GM18505 (cell line): Measurements from ENCODE around the gene RETREG3.

ENCODE experiments used
- ATAC-seq: cut with Tn5 transposase; IDR thresholded peaks from one replicate; pipeline ENCODE4 v1.9.1; 2021; ENCODE audit not compliant: unreplicated experiment
- POLR2A ChIP-seq: IDR thresholded peaks from 4 replicates; pipeline ENCODE4 v1.6.1; 2011; ENCODE audit warnings: borderline replicate concordance; ENCODE audit not compliant: insufficient read depth, insufficient read length; ENCODE audit errors: extremely low read depth

Gene RETREG3

DNA sequence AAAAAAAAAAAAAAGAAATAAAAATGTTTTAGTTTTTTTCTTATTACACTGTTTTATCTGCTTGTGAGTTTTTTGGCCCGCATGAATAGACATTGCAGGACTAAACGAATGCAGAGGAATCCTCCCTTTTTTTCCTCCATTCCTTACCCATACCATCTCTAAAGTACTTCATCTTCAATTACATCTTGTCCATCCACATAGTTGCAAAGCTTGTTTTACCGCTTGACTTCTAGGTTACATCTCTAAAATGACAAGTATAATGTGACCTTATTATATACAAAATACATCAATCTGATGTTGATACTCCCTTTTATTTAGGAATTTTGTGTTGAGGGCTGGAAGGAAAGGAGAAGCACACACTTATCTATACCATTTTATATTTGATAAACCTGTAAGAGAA lies 12.8 kb downstream of the RETREG3 start:
- TF ChIP-seq POLR2A: no peak

GRCh38 chr17:42591411-42591810 lies 17.8 kb downstream of the RETREG3 start:
- ATAC-seq: no peak
- TF ChIP-seq POLR2A: no peak

More for the DNA sequence above, 12.8 kb downstream of the RETREG3 start:
- ATAC-seq: no peak

DNA sequence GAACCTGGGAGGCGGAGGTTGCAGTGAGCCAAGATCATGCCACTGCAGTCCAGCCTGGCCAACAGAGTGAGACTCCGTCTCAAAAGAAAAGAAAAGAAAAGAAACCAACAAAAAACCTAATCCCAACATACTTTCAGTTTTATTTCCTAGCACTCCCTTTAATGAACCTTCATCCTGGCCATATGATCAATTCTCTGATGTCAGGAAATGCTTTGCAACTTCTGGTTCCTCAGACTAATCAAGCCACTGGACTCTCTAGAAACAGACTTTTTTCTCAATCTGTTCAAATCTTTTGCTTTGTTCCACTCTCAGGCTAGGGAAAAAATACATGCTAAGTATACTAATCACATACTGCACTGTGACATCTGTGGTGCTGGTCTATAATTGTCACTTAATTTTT lies 18.3 kb downstream of the RETREG3 start:
- no peak for TF ChIP-seq POLR2A
- ATAC-seq: no peak

DNA sequence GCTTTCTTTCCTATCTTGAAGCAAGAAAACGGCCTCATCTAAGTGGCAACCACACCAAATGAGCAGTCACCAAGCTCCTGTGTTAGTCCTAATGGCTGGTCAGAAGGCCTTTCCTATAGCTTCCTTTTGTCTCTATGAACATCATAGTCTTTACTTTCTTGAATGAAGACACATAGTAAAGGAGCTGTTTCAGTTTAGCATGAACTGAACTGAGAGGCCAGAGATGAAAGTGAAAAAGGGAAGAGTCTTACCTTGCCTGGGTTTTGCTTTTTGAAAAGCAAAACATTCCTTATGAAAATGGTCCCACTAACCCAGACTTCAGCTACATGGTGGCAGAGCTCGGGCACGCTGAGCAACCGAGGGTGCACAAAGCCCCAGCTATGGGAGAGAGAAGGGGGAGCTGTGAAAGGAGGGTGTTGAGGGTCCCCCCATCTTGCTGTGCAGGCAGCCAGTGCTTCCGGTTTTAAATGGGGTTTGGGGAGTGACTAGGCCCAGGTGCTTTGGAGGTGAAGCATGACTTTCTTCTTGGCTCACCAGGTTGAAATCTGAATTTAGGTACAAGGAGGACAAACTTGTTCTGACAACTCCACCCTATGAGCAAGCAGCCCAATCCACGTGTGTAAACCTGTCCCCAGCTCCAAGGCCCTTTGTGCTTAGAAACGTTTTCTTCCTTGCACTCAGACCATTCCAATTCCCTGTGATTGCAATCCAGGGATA lies 22.5 kb downstream of the RETREG3 start:
- TF ChIP-seq POLR2A: no peak
- ATAC-seq: no peak

DNA sequence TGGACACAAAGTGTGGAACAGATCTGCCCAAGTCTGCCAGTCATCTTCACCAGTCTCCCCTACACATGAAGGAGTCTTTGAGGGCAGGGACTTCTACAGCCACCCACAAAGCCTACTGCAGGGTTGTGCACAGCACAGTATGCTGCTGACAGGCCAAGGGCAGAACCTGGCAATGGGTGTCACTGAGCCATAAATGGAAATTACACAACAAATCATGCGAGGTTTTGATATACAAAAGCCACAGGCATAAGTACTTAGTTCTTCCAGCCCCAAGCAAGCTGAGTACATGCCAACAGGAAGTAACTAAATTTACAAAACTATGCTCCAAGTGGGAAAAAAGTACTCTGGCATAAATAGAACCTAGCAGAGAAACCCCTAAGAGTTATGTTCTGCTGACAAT lies 23.8 kb downstream of the RETREG3 start:
- no peak for TF ChIP-seq POLR2A
- ATAC-seq: no peak

- TF ChIP-seq POLR2A: no peak
- no peak for ATAC-seq
These were observed 24.3 kb downstream of the RETREG3 start for GRCh38 chr17:42584880-42585279.

- TF ChIP-seq POLR2A: no peak
- no peak for ATAC-seq
These were observed 27.4 kb downstream of the RETREG3 start for GRCh38 chr17:42581744-42582270.

- TF ChIP-seq POLR2A: no peak
- no peak for ATAC-seq
These were observed 29.2 kb downstream of the RETREG3 start for GRCh38 chr17:42579794-42580551.

DNA sequence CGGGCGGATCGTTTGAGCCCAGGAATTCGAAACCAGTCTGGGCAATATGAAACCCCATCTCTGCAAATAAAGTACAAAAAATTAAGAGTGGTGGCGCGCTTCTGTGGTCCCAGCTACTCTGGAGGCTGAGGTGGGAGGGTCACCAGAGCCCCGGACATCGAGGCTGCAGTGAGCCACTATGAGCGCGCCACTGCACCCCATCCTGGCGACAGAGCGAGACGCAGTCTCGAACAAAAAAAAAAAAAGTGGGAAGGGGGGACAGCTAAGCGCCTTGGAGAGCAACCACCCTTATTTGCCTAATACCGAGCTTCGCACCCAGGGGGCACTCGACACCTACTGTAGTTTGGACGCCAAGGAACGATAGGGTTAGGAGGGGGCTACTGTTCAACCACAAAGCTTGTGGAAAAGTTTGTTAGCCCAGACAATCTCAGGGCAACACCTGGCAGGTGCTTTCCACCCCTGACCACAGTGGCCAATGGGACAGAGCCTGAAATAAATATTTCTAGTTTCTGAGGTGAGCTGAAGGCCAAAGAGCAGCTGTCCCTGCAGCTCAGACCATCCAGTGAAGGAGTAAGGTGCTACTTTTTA lies 30.8 kb downstream of the RETREG3 start:
- peak; percentile 46 for ATAC-seq
- TF ChIP-seq POLR2A: no peak

- peak; percentile 85 for TF ChIP-seq POLR2A
- ATAC-seq: peak; percentile 58
These were observed 31.5 kb downstream of the RETREG3 start, which contains the start of gene PSMC3IP for GRCh38 chr17:42577532-42578281. PSMC3IP (minus strand) TSS chr17:42577729; CDS start chr17:42577686, 43 bp downstream.

GRCh38 chr17:42577140-42577531 lies 32.0 kb downstream of the RETREG3 start:
- ATAC-seq: peak; percentile 2
- no peak for TF ChIP-seq POLR2A

DNA sequence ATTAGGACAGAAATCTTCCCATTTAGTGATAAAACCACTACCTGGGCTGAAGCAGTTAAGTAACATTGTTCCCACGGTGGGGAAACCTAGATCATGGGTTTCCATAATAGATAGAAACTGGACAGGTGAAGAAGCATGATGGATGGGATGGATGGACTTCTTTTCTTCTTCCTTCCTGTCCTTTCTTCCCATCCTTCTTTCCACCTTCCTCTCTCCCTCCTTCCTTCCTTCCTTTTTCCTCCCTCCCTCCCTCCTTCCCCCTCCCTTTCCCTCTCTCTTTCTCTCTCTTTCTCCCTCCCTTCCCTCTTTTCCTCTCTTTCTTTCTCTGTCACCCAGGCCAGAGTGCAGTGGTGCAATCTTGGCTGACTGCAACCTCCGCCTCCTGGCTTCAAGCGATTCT lies 34.7 kb downstream of the RETREG3 start:
- no peak for ATAC-seq

DNA sequence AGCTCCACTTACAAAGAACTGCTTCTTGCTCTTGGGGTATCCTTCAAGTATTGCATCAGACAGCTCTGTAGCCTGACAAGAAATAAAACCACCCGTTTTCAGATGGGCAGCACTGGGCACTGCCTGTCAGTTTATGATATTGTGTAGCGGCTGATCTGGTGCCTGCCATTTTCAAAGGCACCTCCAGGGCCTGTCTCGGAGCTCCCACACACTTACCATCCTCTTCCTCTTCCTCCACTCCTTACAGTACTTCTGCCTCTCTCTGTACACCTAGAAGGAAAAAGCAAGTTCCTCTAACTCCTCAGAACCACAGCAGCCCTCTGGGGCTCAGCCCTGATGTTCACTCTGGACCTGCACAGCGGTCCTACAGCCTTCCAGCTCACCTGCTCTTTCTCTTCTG lies 36.1 kb downstream of the RETREG3 start:
- ATAC-seq: no peak

More for the DNA sequence above, 34.7 kb downstream of the RETREG3 start:
- TF ChIP-seq POLR2A: no peak

More for the DNA sequence above, 36.1 kb downstream of the RETREG3 start:
- TF ChIP-seq POLR2A: no peak
